ENCODE results near the gene HTRA2.
"Not testable (repeated sequence)": the region's sequence is repeated elsewhere in the genome, so short reads cannot be mapped to it uniquely, and the experiment has no call there.

The HTRA2 gene

GRCh38 chr2:74546004-74546403 is 16.3 kb downstream of the HTRA2 start:
- DNase-seq: no peak

GRCh38 chr2:74548285-74548899 is 18.7 kb downstream of the HTRA2 start:
- DNase-seq: peak; percentile 86

- peak; percentile 78 for DNase-seq
Measured at GRCh38 chr2:74548900-74549826, 19.4 kb downstream of the HTRA2 start.

DNA sequence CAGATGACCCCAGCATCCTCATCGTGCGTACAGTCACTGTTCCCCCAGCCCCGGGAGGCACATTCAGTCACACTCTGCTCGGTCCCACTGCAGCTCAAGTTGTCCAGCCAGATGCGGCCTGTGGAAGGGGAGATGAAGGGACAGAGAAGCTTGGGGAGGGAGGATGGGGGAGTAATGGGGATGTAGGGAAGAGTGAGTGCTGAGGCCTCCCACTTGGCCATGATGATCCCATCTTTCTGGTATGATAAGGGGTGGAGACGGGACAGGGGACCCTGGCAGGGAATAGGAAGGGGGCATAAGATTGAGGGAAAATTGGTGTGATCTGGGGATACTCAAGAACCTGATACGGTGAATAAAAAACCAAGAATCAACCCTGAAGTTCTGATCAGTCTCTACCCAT is 20.5 kb downstream of the HTRA2 start:
- DNase-seq: no peak

- no peak for DNase-seq
Measured at GRCh38 chr2:74551530-74551929, 21.8 kb downstream of the HTRA2 start.

DNA sequence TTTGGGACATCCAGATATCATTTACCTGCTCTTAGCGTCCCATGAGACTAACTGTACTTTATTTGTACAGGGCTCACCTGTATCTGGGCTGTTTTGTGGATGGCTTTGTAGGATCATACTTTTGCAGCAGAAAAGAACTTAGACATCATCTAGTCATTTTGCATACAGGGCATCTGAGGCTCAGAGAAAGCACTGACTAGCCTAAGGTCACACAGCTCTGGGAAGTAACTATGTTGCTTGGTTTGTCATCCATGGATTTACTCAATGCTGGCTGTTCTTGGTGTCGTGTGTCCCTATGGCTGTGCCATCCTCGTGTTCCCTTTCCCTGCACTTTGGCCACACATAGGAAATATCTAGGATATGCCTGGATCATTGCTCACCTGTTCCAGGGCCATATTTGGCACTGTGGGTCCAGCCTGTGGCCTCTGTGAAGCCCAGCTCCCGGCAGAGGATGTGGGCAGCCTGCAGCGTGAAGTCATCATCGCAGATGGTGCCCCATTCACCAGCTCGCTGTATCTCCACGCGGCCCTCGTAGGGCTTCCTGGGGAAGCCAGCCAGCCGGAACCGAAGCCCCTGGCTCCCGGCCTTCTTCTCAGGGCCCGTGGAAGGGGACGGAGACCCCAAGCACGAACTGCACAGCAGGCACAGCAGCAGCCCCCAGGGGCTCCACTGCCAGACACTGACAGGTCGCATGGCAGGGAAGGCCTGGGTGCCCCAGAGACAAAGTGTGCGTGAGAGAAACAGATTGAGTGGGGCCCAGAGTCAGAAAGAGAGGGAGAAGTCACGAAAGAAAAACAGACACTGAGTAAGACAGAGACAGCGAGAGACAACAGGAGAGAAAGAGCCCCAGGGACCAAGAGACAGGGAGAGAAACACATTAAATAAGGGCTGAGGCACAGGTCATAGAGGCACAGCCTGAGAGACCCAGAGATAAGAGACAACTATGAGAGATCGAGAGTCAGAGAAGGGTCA is 22.5 kb downstream of the HTRA2 start:
- DNase-seq: no peak

GRCh38 chr2:74552914-74553811 is 23.4 kb downstream of the HTRA2 start:
- peak; percentile 56 for DNase-seq

GRCh38 chr2:74553892-74554819 is 24.4 kb downstream of the HTRA2 start, which contains the start of the genes DOK1 and LOXL3:
Gene DOK1 (plus strand): TSS chr2:74554720. CDS start chr2:74554755, 35 bp downstream.
Gene LOXL3 (minus strand): TSS chr2:74553942. CDS start chr2:74552634, 1,308 bp downstream.
- DNase-seq: peak; percentile 84

DNA sequence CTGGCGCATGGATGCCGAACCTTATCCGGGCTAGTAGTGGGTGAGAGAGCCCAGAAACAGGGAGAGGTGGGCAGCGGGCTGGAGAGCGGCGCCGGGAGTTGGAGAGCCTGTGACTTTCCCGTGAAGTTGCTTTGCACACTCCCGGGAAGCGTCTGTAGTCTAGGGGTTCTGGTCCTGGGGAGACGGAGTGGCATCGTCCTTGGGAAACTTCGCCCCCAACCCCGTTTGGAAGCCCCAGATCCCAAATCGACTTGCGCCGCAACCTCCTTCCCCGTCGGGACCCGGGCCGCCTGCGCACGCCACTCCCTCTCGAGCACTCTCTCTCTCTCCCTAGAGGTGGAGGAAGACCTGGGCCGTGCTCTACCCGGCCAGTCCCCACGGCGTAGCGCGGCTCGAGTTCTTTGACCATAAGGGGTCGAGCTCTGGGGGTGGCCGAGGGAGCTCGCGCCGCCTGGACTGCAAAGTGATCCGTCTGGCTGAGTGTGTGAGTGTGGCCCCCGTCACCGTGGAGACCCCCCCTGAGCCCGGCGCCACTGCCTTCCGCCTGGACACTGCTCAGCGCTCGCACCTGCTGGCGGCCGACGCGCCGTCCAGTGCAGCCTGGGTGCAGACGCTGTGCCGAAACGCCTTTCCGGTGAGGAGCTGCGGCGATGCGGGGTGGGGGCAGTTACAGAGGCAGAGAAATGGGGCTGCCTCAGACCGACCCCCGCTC is 25.2 kb downstream of the HTRA2 start:
- peak; percentile 65 for DNase-seq

DNA sequence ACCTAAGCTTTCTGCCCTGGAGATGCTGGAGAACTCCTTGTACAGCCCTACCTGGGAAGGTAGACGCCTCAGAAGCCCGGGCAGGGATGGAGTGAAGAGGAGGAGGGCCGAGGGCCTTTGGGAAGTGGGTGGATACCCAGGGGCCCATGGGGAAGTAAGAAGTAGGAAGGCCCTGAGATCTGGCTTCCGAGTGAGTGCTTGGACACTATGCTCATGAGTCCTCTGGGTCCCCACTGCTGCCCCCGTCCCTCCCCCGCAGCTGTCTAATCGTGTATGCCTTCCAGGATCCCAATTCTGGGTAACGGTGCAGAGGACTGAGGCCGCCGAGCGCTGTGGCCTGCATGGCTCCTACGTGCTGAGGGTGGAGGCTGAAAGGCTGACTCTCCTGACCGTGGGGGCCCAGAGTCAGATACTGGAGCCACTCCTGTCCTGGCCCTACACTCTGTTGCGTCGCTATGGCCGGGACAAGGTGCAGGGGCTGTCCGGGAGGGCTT is 25.9 kb downstream of the HTRA2 start:
- DNase-seq: no peak

DNA sequence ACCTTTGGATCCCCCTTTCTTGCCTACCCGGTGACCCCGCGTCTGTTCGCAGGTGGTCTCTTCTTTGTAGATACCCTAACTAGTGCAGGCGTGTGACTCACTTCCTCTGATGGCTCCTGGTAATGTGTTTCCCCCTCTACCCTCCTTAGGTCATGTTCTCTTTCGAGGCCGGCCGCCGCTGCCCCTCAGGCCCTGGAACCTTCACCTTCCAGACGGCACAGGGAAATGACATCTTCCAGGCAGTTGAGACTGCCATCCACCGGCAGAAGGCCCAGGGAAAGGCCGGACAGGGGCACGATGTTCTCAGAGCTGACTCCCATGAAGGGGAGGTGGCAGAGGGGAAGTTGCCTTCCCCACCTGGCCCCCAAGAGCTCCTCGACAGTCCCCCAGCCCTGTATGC is 26.4 kb downstream of the HTRA2 start:
- DNase-seq: no peak

GRCh38 chr2:74556831-74557370 is 27.2 kb downstream of the HTRA2 start:
- DNase-seq: no peak

DNA sequence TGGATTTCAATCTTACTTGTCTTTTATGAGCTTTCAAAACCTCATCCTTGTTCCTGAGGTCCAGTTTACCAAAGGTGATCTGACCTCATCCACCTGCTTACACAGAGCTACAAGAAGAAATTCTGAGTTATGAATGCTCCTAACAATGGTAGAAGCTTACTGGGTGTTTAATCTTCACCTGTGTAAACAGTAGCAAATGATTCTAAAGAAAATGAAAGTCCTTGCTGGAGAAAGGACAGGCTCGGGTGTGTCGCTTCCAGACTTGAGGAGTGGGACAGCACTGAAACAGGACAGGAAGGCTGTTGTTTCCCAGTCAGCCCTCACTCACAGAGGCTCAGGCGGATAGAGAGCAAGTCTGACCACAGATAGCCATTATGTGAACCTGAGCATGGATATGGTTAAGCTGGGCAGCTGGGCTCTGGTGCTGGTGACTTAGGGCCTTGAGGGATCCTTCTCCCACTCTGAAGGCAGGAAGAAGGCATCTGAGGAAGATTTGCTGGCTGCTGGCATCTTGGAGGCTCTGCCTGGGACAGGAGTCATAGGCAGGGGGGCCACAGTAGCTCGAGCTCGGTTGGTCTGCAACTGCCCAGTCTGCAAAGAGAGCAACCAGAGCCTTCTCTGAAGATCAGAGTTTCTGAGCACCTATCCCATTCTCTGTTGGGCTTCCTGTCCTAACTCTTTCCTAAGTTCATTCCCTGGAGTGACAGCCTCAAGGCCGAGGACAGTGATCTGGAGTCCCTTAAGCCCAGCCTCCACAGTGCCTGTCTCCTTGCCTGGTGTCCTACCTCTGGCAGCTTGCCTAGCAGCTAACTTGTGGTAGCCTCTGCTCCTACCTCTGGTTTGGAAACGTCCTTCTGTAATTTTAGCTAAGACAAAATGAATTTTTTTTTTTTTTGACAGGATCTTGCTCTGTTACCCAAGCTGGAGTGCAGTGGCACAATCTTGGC is 28.8 kb downstream of the HTRA2 start:
- DNase-seq: no peak

DNA sequence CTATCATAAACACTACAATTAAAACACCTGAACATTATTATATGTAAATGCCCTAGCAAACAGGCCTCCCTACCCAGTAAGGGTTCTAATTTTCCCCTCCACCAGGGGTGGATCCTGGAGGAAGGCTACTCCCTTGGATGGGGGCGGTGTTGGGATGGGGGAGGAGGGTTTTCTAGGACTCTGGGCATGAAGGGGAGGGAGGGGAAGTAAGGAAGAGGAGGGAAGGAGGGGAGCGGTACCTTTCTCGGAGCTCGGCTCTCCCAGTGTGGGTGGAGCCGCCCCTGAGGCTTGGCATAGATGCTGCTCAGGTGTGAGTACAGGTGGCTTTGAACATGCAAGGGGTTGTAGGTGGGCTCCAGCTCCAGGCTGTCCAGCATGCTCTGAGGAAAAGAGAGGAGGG is 30.2 kb downstream of the HTRA2 start:
- DNase-seq: no peak

GRCh38 chr2:74560591-74560990 is 30.9 kb downstream of the HTRA2 start:
- DNase-seq: no peak

GRCh38 chr2:74561022-74561421 is 31.3 kb downstream of the HTRA2 start:
- DNase-seq: not testable (repeated sequence)

DNA sequence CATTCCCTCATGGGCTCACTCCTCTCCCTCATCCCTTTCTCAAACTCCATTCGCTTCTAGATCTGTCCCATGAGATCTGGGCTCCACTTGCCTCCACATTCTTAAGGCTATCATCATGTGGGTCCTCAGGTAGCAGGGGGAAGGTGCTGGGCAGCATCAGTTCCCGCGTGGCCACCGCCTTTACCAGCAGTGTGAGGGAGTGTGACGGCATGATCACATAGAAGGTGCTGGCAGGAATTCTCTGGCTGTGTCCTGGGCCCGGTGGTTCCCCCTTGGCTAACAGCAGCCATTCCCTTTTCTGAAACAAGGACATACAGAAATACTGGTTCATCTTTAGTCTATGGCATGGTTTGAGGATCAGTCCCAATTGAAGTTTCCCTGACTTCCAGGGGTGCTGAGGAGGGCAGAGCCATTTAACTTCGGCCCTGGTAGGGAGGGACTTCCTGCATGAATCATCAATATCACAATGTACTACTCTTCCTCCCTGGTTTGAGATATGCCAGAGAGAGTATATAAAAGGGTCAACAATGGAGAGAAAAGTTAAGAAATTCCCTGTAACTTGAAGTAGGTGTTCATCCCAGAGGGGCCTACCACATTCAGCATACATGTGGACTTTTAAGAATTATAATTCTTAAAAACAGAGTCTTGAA is 32.5 kb downstream of the HTRA2 start:
- no peak for DNase-seq

DNA sequence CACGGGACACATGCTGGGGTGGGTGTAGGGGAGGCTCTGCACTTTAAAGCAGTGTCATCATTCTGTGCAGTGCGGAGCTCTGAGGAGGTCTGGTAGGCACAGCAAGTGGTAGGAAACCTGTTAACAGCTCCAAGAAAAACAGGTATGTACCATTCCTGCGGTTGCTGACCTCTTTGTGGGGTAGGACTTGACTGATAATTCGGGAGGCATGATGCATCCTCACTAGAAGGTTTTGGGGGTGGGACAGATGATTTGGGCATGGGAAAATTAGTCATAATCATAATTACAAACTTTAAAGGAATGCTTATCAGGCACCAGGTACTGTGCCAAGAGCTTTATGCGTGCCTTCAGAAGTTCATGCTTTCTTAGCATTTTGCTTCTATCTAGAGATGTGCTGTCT is 34.5 kb downstream of the HTRA2 start:
- DNase-seq: no peak
